Parathyroid adenoma (tissue), 2 donors: ENCODE results near the gene SMIM7.

ENCODE experiments used
- H2AFZ ChIP-seq: fragments of 300-600 bp; sonication (generic); one replicate; pipeline ENCODE4 v1.7.0; 2017; ENCODE audit warnings: antibody characterized with exemption, mild to moderate bottlenecking
- H3K27ac ChIP-seq: fragments of 300-600 bp; sonication (generic); one replicate; pipeline ENCODE4 v1.7.0; 2017
- H3K27me3 ChIP-seq: fragments of 300-600 bp; sonication (generic); one replicate; pipeline ENCODE4 v1.7.0; 2017; ENCODE audit warnings: low read length; ENCODE audit not compliant: control insufficient read depth, insufficient read depth
- H3K36me3 ChIP-seq: fragments of 300-600 bp; sonication (generic); one replicate; pipeline ENCODE4 v1.7.0; 2017; ENCODE audit warnings: low read length; ENCODE audit not compliant: control insufficient read depth, insufficient read depth
- H3K4me1 ChIP-seq: fragments of 300-600 bp; sonication (generic); one replicate; pipeline ENCODE4 v1.7.0; 2017; ENCODE audit warnings: control low read depth
- H3K4me2 ChIP-seq: fragments of 300-600 bp; sonication (generic); one replicate; pipeline ENCODE4 v1.7.0; 2017; ENCODE audit warnings: low read length
- H3K4me3 ChIP-seq: fragments of 300-600 bp; sonication (generic); one replicate; pipeline ENCODE4 v1.7.0; 2017; ENCODE audit warnings: low read depth, low read length
- H3K79me2 ChIP-seq: fragments of 300-600 bp; sonication (generic); one replicate; pipeline ENCODE4 v1.7.0; 2017; ENCODE audit warnings: control low read depth
- H3K9ac ChIP-seq: fragments of 300-600 bp; sonication (generic); one replicate; pipeline ENCODE4 v1.7.0; 2017; ENCODE audit warnings: mild to moderate bottlenecking
- H3K9me3 ChIP-seq: fragments of 300-600 bp; sonication (generic); one replicate; pipeline ENCODE4 v1.7.0; 2017; ENCODE audit warnings: low read length; ENCODE audit not compliant: control insufficient read depth
- TF ChIP-seq, protein P1 (sequence below): fragments of 300-600 bp; sonication (generic); IDR thresholded peaks from one replicate; pipeline ENCODE4 v1.7.0; 2017; ENCODE audit warnings: antibody characterized with exemption, mild to moderate bottlenecking
- donor health status: primary hyperparathyroidism.

Gene SMIM7

DNA sequence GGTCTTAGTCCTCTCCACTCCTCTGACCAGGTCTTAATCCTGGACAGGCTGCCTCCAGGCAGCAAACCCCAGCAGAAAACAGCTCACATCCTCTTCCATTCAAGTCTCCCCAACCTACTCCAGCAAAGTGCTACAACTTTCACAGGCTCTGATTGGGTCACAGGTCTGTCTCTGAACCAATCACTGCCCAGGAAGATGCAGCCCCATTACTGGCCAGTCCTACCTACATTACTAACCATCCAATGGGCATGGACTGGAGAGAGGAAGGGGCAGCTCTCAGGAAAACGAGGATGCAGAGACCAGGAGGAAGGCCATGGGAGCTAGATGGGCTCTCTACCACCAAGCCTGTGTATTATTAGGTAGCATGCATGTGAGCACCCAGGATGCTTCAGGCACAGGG lies 44.1 kb downstream of the SMIM7 start:
- H2AFZ ChIP-seq, result no peak overlapping the region
- H3K27me3 ChIP-seq, result no peaks in the 10 kb centered on the region
- H3K4me3 ChIP-seq, result no peak overlapping the region
- no peak overlapping the region for H3K4me2 ChIP-seq
- no peak overlapping the region for H3K27ac ChIP-seq
- H3K9me3 ChIP-seq, result no peaks in the 10 kb centered on the region
- H3K79me2 ChIP-seq, result peaks cover 67% of the 10 kb centered on the region
- TF ChIP-seq, protein P1, sequence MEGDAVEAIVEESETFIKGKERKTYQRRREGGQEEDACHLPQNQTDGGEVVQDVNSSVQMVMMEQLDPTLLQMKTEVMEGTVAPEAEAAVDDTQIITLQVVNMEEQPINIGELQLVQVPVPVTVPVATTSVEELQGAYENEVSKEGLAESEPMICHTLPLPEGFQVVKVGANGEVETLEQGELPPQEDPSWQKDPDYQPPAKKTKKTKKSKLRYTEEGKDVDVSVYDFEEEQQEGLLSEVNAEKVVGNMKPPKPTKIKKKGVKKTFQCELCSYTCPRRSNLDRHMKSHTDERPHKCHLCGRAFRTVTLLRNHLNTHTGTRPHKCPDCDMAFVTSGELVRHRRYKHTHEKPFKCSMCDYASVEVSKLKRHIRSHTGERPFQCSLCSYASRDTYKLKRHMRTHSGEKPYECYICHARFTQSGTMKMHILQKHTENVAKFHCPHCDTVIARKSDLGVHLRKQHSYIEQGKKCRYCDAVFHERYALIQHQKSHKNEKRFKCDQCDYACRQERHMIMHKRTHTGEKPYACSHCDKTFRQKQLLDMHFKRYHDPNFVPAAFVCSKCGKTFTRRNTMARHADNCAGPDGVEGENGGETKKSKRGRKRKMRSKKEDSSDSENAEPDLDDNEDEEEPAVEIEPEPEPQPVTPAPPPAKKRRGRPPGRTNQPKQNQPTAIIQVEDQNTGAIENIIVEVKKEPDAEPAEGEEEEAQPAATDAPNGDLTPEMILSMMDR, result no peak
- peaks cover 41% of the 10 kb centered on the region for H3K4me1 ChIP-seq
- no peak overlapping the region for H3K9ac ChIP-seq
- no peaks in the 10 kb centered on the region for H3K36me3 ChIP-seq

DNA sequence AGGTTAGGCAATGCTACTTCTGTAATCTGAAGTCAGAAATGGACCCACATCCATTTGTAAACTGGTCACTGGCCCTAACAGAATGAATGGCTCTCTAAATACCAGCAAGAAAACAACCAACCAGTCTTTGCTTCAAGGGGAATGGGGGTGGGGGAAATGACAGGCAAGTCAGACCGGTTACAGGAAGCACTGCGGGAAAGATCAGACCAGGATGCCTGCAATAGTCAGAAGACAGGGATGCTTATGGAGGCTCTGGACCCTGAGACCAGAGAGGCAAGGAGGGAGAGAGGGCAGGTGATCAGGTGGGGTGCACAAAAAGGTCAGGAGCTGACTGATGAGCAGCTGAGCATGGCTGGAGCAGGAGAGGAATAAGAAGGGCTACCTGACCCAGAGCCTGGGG lies 45.0 kb downstream of the SMIM7 start:
- H2AFZ ChIP-seq, result no peak overlapping the region
- no peak overlapping the region for H3K27ac ChIP-seq
- H3K9me3 ChIP-seq, result no peaks in the 10 kb centered on the region
- no peak overlapping the region for H3K4me2 ChIP-seq
- H3K36me3 ChIP-seq, result no peaks in the 10 kb centered on the region
- no peak overlapping the region for H3K4me3 ChIP-seq
- TF ChIP-seq, protein P1, result no peak
- H3K27me3 ChIP-seq, result no peaks in the 10 kb centered on the region
- peaks cover 34% of the 10 kb centered on the region for H3K4me1 ChIP-seq
- H3K79me2 ChIP-seq, result peaks cover 62% of the 10 kb centered on the region
- H3K9ac ChIP-seq, result no peak overlapping the region

DNA sequence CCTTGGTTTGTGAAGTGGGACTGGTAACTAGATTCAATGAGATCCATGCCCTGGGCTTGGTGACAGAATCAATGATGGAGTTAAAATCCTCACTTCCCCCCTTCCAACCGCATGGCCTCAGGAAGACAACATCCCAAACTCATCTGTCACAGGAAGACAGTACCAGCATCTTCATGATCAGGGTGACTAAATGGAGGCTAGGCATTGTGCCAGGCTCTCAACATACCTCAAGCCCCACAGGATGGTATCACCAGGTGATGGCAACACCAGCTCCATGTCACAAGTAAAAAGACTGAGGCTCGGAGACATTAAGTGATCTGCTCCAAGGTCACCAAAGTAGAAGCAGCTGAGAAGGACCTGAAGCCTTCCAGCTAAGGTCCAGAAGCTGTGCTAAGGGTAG lies 46.1 kb downstream of the SMIM7 start:
- H3K4me2 ChIP-seq, result no peak overlapping the region
- H3K9ac ChIP-seq, result no peak overlapping the region
- no peak overlapping the region for H2AFZ ChIP-seq
- H3K27me3 ChIP-seq, result no peaks in the 10 kb centered on the region
- peak overlapping the region; percentile 22 for H3K27ac ChIP-seq
- H3K79me2 ChIP-seq, result peaks cover 53% of the 10 kb centered on the region
- H3K4me1 ChIP-seq, result peaks cover 25% of the 10 kb centered on the region
- no peaks in the 10 kb centered on the region for H3K9me3 ChIP-seq
- no peak overlapping the region for H3K4me3 ChIP-seq
- no peaks in the 10 kb centered on the region for H3K36me3 ChIP-seq
- TF ChIP-seq, protein P1, result no peak

DNA sequence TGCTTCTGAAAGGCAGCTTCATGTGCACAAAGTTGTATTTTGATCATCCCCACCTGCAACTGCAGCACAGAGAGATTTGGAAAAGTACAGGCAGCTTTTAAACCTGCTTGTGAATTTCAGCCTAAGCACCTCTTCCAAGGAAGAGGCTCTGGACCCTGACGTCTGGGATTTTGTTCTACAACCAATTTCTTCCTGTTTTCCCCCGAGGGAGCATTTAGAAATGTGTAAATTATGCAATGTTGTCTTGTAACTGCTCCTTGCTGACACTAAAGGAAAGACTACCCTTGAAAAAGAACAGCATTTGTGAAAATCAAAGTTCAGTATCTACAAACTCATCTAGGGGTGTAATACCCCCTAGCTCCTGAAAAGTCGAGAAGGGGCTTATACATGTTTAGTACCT lies 47.3 kb downstream of the SMIM7 start:
- Histone ChIP-seq H3K9me3 (no peaks in the 10 kb centered on the region), H3K4me2 (no peak overlapping the region), H3K4me3 (no peak overlapping the region), H3K27me3 (no peaks in the 10 kb centered on the region), H2AFZ (no peak overlapping the region), H3K9ac (no peak overlapping the region), H3K36me3 (no peaks in the 10 kb centered on the region), H3K79me2 (peaks cover 53% of the 10 kb centered on the region), H3K27ac (peak overlapping the region; percentile 68), H3K4me1 (peaks cover 29% of the 10 kb centered on the region)
- TF ChIP-seq, protein P1, result no peak

DNA sequence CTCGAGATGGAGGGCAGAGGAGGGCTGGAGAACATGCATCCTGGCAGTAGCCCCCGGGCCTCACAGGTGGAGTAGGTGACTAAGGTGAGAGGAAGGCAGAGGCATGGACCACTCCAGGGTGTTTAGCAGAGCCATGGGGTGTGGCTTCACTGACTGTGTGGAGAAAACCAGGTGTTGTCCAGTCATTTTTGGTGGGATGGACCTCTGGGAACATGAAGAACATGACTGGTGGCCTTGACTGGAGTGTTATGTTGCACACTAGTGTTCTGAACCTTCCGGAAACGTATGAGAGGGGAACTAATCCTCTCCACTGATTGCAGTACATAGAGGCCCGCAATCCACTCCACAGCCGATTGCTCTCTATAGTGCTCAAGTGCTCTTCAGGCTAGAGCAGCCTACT lies 48.8 kb downstream of the SMIM7 start:
- H3K4me1 ChIP-seq, result peaks cover 29% of the 10 kb centered on the region
- H3K36me3 ChIP-seq, result no peaks in the 10 kb centered on the region
- no peak overlapping the region for H3K9ac ChIP-seq
- peaks cover 51% of the 10 kb centered on the region for H3K79me2 ChIP-seq
- TF ChIP-seq, protein P1, result no peak
- no peaks in the 10 kb centered on the region for H3K9me3 ChIP-seq
- peak overlapping the region; percentile 61 for H3K4me2 ChIP-seq
- H3K27ac ChIP-seq, result peak overlapping the region; percentile 68
- H3K27me3 ChIP-seq, result no peaks in the 10 kb centered on the region
- no peak overlapping the region for H3K4me3 ChIP-seq
- H2AFZ ChIP-seq, result no peak overlapping the region
